ENCODE results near the gene GNAT2.

GRCh38 chr1:109557520-109557919, 61.9 kb downstream of the GNAT2 start:
- TF ChIP-seq, protein P1, sequence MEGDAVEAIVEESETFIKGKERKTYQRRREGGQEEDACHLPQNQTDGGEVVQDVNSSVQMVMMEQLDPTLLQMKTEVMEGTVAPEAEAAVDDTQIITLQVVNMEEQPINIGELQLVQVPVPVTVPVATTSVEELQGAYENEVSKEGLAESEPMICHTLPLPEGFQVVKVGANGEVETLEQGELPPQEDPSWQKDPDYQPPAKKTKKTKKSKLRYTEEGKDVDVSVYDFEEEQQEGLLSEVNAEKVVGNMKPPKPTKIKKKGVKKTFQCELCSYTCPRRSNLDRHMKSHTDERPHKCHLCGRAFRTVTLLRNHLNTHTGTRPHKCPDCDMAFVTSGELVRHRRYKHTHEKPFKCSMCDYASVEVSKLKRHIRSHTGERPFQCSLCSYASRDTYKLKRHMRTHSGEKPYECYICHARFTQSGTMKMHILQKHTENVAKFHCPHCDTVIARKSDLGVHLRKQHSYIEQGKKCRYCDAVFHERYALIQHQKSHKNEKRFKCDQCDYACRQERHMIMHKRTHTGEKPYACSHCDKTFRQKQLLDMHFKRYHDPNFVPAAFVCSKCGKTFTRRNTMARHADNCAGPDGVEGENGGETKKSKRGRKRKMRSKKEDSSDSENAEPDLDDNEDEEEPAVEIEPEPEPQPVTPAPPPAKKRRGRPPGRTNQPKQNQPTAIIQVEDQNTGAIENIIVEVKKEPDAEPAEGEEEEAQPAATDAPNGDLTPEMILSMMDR (conservative IDR thresholded peaks at IDR 0.05 in 1 of 2, IDR thresholded peaks at IDR 0.05 in 1 of 2; ENCODE audit: low read depth in 1 of 2, low read length in 2 of 2) = no peak
- no peak for TF ChIP-seq EZH2 (IDR thresholded peaks at IDR 0.05; ENCODE audit: low read length, missing control alignments)
